ENCODE data around the gene EYS. TPM values are rescaled to one million over a fixed set of nuclear protein-coding genes. Genes with fewer than 3 reads are reported as not detected.

The EYS gene
- total RNA-seq, 4 donors from 2014 or later = 0.12 to 1.4 (median 0.22) TPM

- TF ChIP-seq CTCF (IDR thresholded peaks at IDR 0.05) = no peak
- DNase-seq (ENCODE audit: low spot score) = no peak
- no peak for ATAC-seq (ENCODE audit: low FRiP score)
Observed at GRCh38 chr6:64334636-64335035, 1372.4 kb downstream of the EYS start.

GRCh38 chr6:64330694-64331307 is 1376.2 kb downstream of the EYS start:
- peak; percentile 75 for DNase-seq (ENCODE audit: low spot score)

GRCh38 chr6:64326939-64327338 is 1380.1 kb downstream of the EYS start:
- no peak for ATAC-seq (ENCODE audit: low FRiP score)
- no peak for TF ChIP-seq CTCF (IDR thresholded peaks at IDR 0.05)
- DNase-seq (ENCODE audit: low spot score) = no peak

More at GRCh38 chr6:64330694-64331307, 1376.2 kb downstream of the EYS start:
- TF ChIP-seq CTCF (IDR thresholded peaks at IDR 0.05) = no peak
- peak; percentile 32 for ATAC-seq (ENCODE audit: low FRiP score)

- DNase-seq (ENCODE audit: low spot score) (no peak), ATAC-seq (ENCODE audit: low FRiP score) (no peak)
- no peak for TF ChIP-seq CTCF (IDR thresholded peaks at IDR 0.05)
Observed at GRCh38 chr6:64325093-64325492, 1381.9 kb downstream of the EYS start.

- ATAC-seq (ENCODE audit: low FRiP score) (no peak), DNase-seq (ENCODE audit: low spot score) (no peak)
- no peak for TF ChIP-seq CTCF (IDR thresholded peaks at IDR 0.05)
Observed at GRCh38 chr6:64310214-64310613, 1396.8 kb downstream of the EYS start.

GRCh38 chr6:64301307-64302236 is 1405.5 kb downstream of the EYS start:
- ATAC-seq (ENCODE audit: low FRiP score) (no peak), DNase-seq (ENCODE audit: low spot score) (no peak)
- no peak for TF ChIP-seq CTCF (IDR thresholded peaks at IDR 0.05)

All from omental fat pad (tissue), 4 donors.